ACHN (cell line): ENCODE data around the gene ETV5.

Experiments
- DNase-seq: peaks from one replicate; pipeline ENCODE4 v3.0.0-alpha.2; 2015
- in situ Hi-C: cut with HindIII; loops from 2 replicates; pipeline ENCODE4 v1.10.0; 2017; ENCODE audit warnings: low sequenced_read_pairs, low pct_ligation_motif_present, low pct_unique_long_range_greater_than_20kb

ETV5 gene

DNA sequence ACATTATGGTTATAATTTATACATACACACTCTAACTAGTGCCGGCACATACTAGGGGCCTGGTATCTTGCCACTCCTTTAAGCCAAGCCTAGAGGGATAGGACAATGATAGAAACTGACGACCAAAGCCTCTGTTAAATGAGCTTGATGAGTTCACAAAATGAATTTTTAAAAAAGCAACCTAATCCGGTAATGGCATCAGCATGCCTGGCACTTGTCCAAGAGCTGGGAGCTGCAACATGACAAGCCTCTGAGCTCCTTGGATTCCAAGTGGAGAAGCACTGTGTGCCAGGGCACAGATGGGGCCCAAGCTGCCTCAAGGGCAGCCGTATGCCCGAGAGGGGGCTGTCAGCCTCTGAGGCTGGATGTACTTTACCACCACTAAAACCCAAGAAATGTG lies 9.7 kb downstream of the ETV5 start:
- DNase-seq: peak; percentile 8
- in situ Hi-C loops: no loop called here

DNA sequence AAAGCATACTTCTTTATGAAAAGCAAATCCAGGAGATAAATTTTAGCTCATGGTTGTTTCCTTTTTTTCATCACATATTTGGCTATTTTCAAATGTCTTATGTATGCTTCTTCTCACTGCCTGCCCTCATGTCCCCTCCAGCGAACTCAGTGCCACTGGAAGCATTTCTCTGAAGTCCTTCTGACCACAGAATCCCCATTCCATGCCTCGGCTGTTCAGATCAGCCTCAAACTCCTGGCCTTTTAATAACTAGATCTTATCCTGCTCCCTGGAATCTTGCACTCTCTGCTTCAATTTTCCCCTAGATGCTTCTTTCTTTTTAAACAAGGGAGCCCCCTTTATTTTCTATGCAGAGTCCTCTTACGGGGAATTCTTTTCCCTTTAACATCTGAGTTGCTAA lies 10.1 kb downstream of the ETV5 start:
- DNase-seq: no peak
- in situ Hi-C loops: no loop called here

DNA sequence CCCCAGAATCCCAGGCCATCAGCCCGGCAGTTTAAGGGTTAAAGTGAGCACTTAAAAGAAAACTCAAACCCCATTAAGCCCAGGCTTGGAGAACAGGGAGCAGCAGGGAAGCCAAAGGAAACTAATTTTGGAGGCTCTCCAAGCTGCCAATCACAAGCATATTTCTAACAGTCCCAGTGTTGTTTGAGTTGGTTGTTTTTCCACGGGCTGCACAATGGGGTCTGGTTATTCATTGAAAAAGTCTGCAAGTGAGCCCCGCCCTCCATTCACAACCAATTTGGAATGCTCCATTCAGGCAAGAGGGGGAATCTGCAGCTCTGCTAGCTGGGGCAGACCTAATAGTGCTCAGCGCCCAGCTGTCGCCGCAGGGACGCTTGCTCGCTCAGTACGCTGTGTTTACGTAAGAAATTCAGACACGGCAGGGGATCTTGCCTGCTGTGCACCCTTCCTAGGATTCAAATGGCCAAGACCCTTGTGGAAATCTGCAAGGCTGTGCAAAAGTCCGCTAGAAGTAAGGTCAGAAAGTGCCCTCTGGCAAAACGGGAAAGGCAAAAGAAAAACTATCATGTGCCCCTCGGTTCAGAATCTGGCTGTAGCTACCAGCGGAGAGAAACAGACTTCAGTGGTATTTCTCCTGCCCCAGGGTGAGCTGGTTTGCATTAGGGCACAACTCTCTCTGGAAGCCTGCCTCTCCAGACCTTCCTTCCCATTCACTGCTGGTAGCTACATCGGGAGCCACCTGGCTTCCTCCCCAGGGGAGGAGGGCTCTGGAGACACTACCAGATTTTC lies 11.0 kb downstream of the ETV5 start:
- in situ Hi-C loops: no loop called here
- peak; percentile 86 for DNase-seq

DNA sequence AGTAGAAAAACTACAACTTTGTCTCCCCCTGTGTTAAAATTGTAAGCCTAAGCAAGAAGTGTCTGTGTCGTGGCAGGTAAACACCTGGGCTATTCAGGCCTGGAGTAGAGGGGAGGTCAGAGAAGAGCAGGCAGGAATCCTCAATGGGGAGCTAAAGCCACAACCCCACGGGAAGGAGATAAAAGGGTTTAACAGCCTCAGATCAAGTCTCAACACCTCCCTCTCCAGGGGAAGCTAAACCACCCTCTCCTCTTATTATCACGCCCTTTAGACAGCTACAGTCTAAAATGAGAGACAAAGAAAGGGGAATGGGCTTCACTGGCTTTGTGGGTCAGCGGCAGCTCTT lies 11.6 kb downstream of the ETV5 start:
- no peak for DNase-seq
- in situ Hi-C loops: no loop called here

DNA sequence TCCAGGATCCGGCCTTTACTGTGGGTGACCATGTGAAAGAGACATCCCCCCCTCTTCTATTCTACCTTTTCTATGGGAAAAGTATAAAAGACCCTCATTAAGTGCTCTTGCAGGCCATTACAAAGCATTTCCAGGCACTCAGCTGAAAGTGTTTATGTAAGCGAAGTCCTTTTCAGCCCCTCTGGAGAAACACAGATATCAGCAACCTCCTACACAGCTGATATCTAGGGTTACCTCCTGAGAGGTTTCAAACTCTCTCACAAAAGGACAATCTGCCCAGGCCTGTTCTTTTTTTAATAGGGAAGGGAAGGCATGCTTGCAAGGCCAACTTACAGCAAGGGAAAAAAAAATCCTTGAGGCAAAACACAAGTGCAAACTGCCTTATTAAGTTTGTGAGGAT lies 12.6 kb downstream of the ETV5 start:
- in situ Hi-C loops: no loop called here
- DNase-seq: no peak

DNA sequence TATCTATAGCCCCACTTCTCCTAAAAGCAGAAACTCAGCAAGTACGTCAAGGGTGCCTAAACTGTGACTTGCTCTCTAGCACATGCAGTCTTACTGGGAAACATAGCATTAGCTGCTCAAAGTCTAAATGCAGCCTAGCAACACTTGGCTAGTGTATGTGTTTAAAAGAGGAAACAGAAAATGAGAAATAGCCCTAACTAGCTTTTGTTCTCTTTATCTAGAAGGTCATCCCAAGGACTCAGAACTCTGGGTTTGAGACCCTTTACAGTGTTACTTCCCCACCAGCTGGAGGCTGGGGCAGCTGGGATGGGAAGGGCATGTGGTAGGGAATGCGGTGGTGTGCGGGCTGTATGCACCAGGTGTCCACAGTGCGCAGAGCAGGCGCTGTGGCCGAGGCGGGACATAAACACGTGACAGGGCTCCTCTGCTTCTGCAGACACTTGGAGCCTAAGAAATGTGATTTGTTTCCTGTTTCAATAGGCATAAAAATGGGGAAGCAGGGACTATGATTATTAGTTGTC lies 13.3 kb downstream of the ETV5 start:
- in situ Hi-C loops: no loop called here
- DNase-seq: no peak

DNA sequence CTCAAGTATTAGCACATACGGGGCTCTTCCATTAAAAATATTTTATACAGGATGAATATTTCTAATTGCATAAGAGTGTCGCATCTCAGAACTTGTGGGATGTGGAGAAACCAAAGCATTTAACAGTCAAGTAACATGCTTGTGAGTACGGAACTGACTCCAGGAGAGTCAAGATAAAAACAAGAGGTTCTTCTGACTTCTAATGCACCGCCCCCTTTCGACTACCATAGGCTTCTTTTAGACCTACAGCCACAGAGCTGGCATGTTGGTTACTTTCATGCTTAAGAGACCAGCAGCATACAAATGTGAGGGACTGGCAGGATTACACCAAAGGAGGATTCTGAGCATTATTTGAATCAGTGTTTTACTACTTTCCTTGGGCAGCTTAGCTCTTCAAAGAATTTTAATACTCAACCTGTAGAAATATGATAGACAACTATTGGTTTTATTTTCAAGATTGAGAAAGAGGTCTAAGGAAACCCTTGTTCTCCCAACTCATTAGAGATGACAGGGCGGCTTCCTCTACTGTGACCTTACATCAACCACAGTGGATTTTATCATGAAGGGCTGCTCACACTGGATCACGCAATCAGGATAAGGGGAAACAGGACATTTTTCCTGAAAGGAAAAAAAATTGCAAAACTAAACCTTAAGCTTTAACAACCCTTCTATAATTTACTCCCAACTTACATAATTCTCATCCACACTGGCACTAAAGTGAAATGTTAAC lies 14.0 kb downstream of the ETV5 start:
- no peak for DNase-seq
- in situ Hi-C loops: no loop called here

DNA sequence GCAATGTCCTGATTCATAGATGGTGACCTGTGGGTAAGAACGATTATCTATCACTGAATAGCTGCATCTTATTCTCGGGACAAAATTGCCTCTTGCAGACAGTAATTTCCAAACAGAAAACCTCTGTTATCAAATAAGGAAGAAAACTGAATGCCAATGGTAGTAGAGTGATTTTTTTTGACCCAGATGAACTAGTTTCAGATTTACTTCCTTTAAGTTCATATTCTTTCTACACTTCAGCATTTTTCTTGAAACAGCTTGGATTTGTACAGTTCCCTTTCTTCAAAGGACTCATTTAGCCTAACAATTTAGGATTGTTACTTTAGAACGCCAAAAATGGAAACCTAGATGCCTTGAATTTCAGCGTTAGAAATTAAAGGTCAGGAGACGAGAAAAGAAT lies 14.6 kb downstream of the ETV5 start:
- in situ Hi-C loops: no loop called here
- DNase-seq: no peak

DNA sequence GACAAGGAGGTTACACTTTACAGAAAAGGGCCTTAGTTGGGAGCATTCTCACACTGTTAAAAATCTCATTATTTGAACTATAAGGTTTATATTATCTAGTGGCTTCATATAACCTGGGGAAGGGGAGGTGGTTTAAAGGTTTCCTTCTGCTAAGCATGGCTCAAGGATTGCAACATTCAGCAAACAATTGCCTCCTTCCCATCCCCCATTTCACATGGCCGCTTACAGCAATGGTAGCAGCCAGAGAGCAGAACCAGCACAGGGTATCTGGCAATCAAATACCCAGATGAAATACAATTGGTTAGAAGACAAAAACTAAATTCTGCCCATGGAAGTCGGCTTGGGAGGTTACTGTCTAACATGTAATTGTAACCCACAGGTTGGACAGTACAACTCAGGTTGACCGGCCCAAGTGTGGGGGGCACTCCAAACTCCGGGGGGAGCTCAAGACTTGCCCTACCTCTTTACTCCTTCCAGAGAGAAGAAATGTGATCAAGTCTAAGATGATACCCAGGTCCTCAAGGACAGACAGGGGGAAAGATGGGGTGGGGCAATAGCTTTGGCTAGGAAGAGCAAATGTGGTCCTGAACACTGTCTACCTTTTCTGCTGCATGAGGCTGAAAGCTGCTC lies 15.5 kb downstream of the ETV5 start:
- in situ Hi-C loops: no loop called here
- DNase-seq: no peak

DNA sequence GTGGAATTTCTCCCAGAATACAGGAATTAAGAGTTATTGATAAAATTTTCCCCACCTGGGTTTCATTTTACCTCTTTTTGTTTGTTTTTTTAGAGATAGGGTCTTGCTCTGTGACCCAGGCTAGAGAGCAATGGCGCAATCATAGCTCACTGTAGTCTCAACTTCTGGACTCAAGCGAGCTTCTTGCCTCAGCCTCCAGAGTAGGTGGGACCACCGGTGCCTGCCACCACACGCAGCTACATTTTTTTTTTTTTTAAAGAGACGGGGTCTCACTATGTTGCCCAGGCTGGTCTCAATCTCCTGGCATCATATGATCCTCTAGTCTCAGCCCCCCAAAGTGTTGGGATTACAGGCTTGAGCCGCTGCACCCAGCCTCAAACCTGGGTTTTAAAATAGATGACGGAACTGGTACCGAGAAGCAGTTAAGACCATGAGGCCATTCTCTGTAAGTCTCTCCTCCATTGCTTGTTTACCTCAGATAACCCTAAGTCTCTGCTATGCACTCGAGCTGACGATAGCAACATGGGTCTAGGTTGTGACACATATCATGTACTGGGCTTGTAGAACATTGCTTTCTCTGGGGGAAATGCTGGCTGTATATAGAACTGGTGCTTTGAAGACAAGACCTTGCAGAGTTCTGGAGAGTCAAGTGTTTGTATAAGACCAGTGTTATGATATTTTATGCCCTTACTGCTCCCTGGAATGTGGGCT lies 16.4 kb downstream of the ETV5 start:
- DNase-seq: no peak
- in situ Hi-C loops: no loop called here

DNA sequence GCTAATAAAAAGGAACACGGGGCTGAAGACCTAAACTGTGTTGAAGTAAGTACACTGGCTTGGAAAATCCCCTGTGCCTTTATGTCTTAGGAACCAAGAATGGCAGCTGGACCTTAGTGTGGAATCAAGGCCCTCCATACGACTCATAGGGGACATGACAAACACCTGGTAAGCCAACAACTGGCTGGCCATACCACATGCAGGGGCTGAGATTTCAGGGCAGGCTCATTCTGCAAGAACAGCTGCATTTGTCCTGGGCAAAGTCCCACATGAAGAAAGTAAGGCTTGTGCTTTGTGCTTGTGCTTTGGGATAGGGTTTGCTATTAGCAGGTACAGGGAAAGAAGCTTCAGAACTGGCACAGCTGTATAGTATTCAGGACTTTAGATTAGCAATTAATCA lies 18.0 kb downstream of the ETV5 start:
- DNase-seq: no peak
- in situ Hi-C loops: no loop called here

DNA sequence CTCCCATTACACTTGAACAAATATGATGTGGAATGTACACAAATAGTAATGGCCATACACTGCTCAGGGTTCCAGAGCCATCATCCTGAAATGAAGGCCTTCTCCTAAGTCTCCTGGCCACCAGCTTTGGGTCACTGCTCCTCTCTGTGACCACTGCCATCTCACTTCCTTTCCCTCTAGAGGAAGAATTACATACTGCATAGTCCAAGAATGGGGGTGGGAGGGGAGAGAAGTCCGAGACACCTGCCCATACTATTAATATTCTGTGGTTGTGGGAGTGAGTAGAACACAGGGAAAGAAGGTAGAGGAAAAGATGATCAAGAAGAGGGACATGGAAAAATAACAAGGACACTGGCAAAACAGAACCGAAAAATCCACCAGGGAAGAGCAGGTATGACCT lies 20.6 kb downstream of the ETV5 start:
- in situ Hi-C loops: no loop called here
- no peak for DNase-seq

DNA sequence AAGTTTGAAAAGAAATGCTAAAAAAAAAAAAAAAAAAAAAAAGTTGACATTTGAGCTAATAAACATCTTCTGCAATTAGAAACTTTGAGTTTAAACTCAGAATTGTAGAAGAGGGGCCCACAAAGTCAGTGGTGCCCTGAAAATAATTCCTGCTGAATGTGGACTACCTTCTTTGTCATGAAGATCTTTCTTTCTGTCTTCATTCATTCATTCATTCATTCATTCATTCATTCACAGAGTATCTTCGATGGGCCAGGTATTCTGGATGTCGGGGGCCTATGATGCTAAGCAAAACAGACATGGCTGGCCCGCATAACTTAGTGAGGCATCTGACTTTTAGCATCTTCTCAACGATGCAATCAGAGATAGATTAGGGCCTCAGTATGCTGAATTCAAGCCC lies 24.6 kb downstream of the ETV5 start:
- in situ Hi-C loops: no loop called here
- DNase-seq: no peak

DNA sequence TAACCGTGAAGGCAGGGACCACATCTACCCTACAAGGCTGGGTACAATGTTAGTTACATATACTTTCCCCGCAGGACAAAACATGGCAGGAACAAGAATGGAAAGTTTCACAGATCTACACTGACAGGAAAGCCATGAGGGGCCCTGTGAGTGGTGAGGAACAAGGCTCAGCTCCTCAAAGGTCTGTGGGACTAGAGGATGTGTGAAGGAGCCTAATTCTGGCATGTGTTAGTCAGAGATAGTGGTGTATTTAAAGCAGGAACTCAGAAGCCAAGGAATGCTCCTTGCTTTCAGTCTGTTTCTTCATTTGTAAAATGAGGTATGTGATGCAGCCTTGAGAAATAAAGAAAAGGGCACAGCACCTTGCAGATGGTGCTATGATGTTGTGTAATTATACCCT lies 25.1 kb downstream of the ETV5 start:
- DNase-seq: no peak
- in situ Hi-C loops: no loop called here

DNA sequence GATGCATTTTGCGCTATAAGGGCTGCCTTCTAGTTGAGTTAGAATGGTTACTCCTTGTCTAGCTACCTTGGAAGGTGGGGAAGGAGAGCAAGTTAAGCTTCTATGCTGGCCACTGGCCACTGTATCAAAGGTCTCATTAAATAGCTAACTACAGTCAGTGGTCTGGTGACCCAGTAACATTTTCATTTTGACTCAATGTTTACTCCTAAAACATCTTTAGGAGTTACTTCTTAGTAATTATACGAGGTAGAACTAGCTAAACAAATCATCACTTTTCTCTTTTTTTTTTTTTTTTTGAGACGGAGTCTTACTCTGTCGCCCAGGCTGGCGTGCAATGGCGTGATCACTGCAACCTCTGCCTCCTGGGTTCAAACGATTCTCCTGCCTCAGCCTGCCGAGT lies 26.7 kb downstream of the ETV5 start:
- in situ Hi-C loops: no loop called here
- DNase-seq: no peak

DNA sequence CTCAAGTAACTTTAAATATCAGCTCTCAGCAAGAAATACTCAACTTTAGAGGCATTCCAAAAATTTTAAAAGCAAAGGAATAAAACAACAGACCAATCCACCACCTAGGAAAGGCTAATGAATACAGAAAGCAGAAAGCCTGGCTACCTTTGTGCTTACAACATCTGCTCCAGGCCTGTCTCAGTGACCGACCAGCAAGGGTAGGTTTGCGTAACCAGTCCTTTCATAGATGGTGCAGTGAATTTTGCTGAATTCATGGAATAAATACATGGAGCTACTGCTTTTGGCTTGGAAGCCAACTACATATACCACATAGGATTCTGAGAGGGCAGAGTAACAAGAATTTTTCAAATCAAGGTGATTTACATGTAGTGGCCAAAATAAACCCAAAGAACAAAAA lies 27.2 kb downstream of the ETV5 start:
- in situ Hi-C loops: no loop called here
- DNase-seq: no peak

DNA sequence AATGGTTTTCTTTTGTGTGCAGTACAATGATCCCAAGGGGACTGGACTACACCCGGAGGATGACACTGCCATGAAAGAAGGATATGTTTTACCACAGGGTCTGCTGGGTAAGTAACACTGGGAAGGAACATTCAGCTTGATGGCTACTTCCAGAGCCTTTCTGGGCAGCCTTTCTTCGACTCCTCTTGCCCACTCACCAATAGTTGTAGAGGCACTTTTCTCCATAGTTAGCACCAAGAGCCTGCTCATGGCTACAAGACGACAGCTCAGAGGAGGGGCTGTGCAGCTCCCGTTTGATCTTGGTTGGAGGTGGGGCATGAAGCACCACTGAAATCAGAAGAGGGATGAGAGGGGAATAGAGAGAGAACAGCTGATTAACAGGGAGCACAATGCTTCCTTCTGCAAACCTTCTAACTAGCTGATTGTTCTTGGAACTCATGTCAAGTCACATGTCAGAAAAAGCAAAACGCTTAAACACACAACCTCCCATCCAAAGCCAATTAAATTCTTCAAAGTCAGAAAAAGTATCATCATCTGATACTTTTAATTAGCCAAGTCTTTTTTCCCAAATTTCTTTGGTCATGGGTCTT lies 27.9 kb downstream of the ETV5 start:
- DNase-seq: no peak
- in situ Hi-C loops: no loop called here

DNA sequence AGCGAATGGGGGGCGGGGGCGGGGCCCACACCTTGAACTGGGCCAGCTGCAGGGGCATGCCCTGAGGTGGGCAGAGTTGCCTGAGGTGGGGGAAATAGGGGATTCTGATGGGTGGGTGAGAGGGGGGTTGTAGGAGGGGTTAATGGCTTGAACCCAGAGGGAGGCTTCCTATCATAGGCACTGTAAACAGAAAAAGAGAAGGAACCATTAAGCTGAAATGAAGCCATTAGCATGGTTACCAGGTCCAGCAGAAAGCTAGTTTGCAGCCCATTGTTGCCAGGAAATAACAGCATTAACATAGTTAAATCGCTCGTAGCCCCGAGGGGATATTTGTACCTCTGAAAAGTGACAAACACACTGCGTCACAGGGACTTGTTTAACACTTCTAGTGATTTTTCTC lies 29.0 kb downstream of the ETV5 start:
- no peak for DNase-seq
- in situ Hi-C loops: no loop called here

DNA sequence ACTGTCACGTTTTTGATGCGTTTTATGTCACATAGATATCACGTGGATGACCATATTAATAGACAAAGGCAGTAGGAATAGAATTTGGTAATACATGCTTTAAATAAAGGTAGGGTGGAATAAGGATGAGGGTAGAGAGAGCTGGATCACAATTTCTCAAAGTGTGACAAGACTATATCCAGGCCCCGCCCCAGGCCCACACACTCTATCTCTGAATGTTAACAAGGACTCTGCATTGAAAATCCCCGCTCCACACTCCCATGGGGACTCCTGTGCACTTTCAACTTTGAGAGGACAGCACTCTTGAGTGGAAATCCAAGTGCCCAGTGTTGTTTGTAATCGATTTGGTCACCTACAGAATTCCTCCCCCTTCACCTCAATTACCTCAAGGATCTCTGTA lies 31.4 kb downstream of the ETV5 start:
- no peak for DNase-seq
- in situ Hi-C loops: no loop called here
